ENCODE data around the gene PTPN23.
A peak's percentile ranks its signal among the peaks of the same experiment; 100 is the strongest.

PTPN23 gene

DNA sequence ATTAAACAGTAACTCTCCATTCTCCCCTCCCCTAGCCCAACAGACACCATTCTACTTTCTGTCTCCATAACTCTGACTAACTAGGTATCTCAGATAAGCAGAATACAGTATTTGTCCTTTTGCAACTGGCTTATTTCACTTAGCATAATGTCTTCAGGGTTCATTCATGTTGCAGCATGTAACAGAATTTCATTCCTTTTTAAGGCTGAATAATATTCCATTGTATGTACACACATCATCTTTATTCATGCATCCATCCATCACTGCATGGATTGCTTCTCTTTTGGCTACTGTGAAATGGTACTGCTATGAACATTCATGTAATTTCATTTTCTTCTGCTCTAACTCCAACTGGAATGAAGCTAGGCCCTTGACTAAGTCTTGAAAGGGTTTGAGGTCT, 2.0 kb upstream of the PTPN23 start:
- H4K20me1 ChIP-seq (ENCODE audit: low read depth, low read length), result 0 out of 2 replicates have a peak, but pooled peaks cover 7% of the 10 kb centered on the region
- H3K4me3 ChIP-seq (ENCODE audit: insufficient read depth, low read length, poor library complexity, severe bottlenecking), result no peak overlapping the region
- H2AFZ ChIP-seq (ENCODE audit: low read depth, low read length, severe bottlenecking), result no peak overlapping the region
- no peaks in the 10 kb centered on the region for H3K9me2 ChIP-seq (replicated peaks; ENCODE audit: insufficient read depth, low read length)
- H3K36me3 ChIP-seq (ENCODE audit: low read length), result no peaks in the 10 kb centered on the region
- no peaks in the 10 kb centered on the region for H3F3A ChIP-seq (ENCODE audit: insufficient read depth)
- H3K9me3 ChIP-seq (ENCODE audit: insufficient read depth, low read length), result no peaks in the 10 kb centered on the region
- H3K9ac ChIP-seq (ENCODE audit: low read length), result no peak overlapping the region
- TF ChIP-seq EZH2phosphoT487 (conservative IDR thresholded peaks at IDR 0.05; ENCODE audit: low read length), result no peak
- TF ChIP-seq, protein P1, sequence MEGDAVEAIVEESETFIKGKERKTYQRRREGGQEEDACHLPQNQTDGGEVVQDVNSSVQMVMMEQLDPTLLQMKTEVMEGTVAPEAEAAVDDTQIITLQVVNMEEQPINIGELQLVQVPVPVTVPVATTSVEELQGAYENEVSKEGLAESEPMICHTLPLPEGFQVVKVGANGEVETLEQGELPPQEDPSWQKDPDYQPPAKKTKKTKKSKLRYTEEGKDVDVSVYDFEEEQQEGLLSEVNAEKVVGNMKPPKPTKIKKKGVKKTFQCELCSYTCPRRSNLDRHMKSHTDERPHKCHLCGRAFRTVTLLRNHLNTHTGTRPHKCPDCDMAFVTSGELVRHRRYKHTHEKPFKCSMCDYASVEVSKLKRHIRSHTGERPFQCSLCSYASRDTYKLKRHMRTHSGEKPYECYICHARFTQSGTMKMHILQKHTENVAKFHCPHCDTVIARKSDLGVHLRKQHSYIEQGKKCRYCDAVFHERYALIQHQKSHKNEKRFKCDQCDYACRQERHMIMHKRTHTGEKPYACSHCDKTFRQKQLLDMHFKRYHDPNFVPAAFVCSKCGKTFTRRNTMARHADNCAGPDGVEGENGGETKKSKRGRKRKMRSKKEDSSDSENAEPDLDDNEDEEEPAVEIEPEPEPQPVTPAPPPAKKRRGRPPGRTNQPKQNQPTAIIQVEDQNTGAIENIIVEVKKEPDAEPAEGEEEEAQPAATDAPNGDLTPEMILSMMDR (IDR thresholded peaks at IDR 0.05; ENCODE audit: insufficient read depth, low read length, poor library complexity, severe bottlenecking), result no peak
- no peaks in the 10 kb centered on the region for H3K27me3 ChIP-seq (ENCODE audit: low read length)
- H3K4me2 ChIP-seq (ENCODE audit: low read depth, low read length, poor library complexity, severe bottlenecking), result peak overlapping the region; percentile 80
- peaks cover 31% of the 10 kb centered on the region for H3K79me2 ChIP-seq (ENCODE audit: insufficient read depth, low read length)
- no peak overlapping the region for H3K27ac ChIP-seq (ENCODE audit: low read depth, low read length)

DNA sequence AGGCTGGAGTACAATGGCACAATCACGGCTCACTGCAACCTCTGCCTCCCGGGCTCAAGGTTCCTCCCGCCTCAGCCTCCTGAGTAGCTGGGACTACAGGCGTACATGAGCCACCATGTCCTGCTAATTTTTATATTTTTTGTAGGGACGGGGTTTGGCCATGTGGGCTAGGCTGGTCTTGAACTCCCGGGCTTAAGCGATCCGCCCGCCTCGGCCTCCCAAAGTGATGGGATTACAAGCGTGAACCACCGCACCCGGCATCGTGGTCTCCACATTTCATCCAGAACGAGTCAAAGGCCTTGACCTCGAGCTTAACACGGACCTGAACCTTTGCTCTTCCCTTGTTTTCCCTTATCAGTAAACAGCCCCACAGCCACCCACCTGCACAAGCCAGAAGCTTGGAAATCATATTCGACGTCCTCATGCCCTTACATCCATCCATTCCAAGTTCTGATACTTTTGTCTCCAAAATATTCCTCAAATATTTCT, 1.4 kb upstream of the PTPN23 start:
- no peak overlapping the region for H2AFZ ChIP-seq (ENCODE audit: low read depth, low read length, severe bottlenecking)
- H3F3A ChIP-seq (ENCODE audit: insufficient read depth), result no peaks in the 10 kb centered on the region
- H3K4me3 ChIP-seq (ENCODE audit: insufficient read depth, low read length, poor library complexity, severe bottlenecking), result peak overlapping the region; percentile 88
- 0 out of 2 replicates have a peak, but pooled peaks cover 7% of the 10 kb centered on the region for H4K20me1 ChIP-seq (ENCODE audit: low read depth, low read length)
- H3K9me2 ChIP-seq (replicated peaks; ENCODE audit: insufficient read depth, low read length), result no peaks in the 10 kb centered on the region
- peak overlapping the region; percentile 80 for H3K4me2 ChIP-seq (ENCODE audit: low read depth, low read length, poor library complexity, severe bottlenecking)
- no peak overlapping the region for H3K27ac ChIP-seq (ENCODE audit: low read depth, low read length)
- peak overlapping the region; percentile 95 for H3K9ac ChIP-seq (ENCODE audit: low read length)
- no peak for TF ChIP-seq EZH2phosphoT487 (conservative IDR thresholded peaks at IDR 0.05; ENCODE audit: low read length)
- TF ChIP-seq, protein P1 (IDR thresholded peaks at IDR 0.05; ENCODE audit: insufficient read depth, low read length, poor library complexity, severe bottlenecking), result no peak
- no peaks in the 10 kb centered on the region for H3K27me3 ChIP-seq (ENCODE audit: low read length)
- no peaks in the 10 kb centered on the region for H3K36me3 ChIP-seq (ENCODE audit: low read length)
- peaks cover 35% of the 10 kb centered on the region for H3K79me2 ChIP-seq (ENCODE audit: insufficient read depth, low read length)
- H3K9me3 ChIP-seq (ENCODE audit: insufficient read depth, low read length), result no peaks in the 10 kb centered on the region

DNA sequence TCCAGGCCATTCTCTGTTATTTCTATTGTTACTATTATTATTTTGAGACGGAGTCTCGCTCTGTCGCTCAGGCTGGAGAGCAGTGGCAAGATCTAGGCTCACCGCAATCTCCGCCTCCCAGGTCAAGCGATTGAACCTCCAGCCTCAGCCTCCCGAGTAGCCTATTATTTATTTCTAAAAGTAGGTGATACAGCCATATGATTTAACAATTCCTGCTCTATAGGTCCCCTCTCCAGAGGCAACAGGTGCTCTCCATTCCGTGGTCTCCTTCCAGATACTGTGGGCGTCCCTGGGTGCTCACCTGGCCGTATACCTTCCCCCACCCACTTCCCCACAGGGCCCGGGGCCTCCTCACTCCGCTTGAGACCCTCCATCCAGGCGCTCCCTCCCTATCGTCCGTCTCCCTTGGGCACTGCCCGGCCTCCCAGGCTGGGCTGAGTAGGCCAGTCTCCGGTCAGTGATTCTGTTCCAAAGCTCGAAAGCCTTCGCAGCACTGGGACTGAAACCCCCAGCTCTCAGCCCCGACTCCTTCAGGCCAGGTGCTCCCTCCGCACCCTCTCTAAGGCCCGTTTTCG, 708 bp upstream of the PTPN23 start:
- peak overlapping the region; percentile 63 for H3K27ac ChIP-seq (ENCODE audit: low read depth, low read length)
- H3K27me3 ChIP-seq (ENCODE audit: low read length), result no peaks in the 10 kb centered on the region
- H3K4me3 ChIP-seq (ENCODE audit: insufficient read depth, low read length, poor library complexity, severe bottlenecking), result peak overlapping the region; percentile 88
- no peaks in the 10 kb centered on the region for H3K9me3 ChIP-seq (ENCODE audit: insufficient read depth, low read length)
- no peaks in the 10 kb centered on the region for H3F3A ChIP-seq (ENCODE audit: insufficient read depth)
- H3K9me2 ChIP-seq (replicated peaks; ENCODE audit: insufficient read depth, low read length), result no peaks in the 10 kb centered on the region
- H3K9ac ChIP-seq (ENCODE audit: low read length), result peak overlapping the region; percentile 95
- peak overlapping the region; percentile 80 for H3K4me2 ChIP-seq (ENCODE audit: low read depth, low read length, poor library complexity, severe bottlenecking)
- H3K36me3 ChIP-seq (ENCODE audit: low read length), result no peaks in the 10 kb centered on the region
- H3K79me2 ChIP-seq (ENCODE audit: insufficient read depth, low read length), result peaks cover 42% of the 10 kb centered on the region
- TF ChIP-seq, protein P1 (IDR thresholded peaks at IDR 0.05; ENCODE audit: insufficient read depth, low read length, poor library complexity, severe bottlenecking), result no peak
- TF ChIP-seq EZH2phosphoT487 (conservative IDR thresholded peaks at IDR 0.05; ENCODE audit: low read length), result no peak
- peak overlapping the region; percentile 85 for H2AFZ ChIP-seq (ENCODE audit: low read depth, low read length, severe bottlenecking)
- 0 out of 2 replicates have a peak, but pooled peaks cover 7% of the 10 kb centered on the region for H4K20me1 ChIP-seq (ENCODE audit: low read depth, low read length)
